GM19023 (cell line): ENCODE data around the gene WBP1.

Experiments used
- ATAC-seq: cut with Tn5 transposase; IDR thresholded peaks from one replicate; pipeline ENCODE4 v1.9.1; 2021; ENCODE audit warnings: mild to moderate bottlenecking, moderate library complexity; ENCODE audit not compliant: unreplicated experiment

Gene WBP1

GRCh38 chr2:74501335-74502071, 43.3 kb downstream of the WBP1 start:
- ATAC-seq = no peak

GRCh38 chr2:74502147-74502719, 44.0 kb downstream of the WBP1 start:
- ATAC-seq = no peak

GRCh38 chr2:74502720-74503505, 44.7 kb downstream of the WBP1 start:
- ATAC-seq = peak; percentile 35

GRCh38 chr2:74503506-74504475, 45.6 kb downstream of the WBP1 start:
- no peak for ATAC-seq

- no peak for ATAC-seq
Observed at GRCh38 chr2:74504591-74504990, 46.4 kb downstream of the WBP1 start.

GRCh38 chr2:74505448-74506246, 47.4 kb downstream of the WBP1 start:
- no peak for ATAC-seq

- peak; percentile 90 for ATAC-seq
Observed at GRCh38 chr2:74507145-74507925, 49.1 kb downstream of the WBP1 start, which contains the start of gene PCGF1. PCGF1 (minus strand) TSS chr2:74507695; CDS start chr2:74507668, 27 bp downstream.

- ATAC-seq = peak; percentile 8
Observed at GRCh38 chr2:74507926-74508520, 49.8 kb downstream of the WBP1 start.

GRCh38 chr2:74510272-74510671, 52.0 kb downstream of the WBP1 start:
- ATAC-seq = no peak
